HL-60 (cell line): ENCODE measurements around the gene ADAM12.

Experiments
- GABPA ChIP-seq: IDR thresholded peaks from 2 replicates; pipeline ENCODE4 v1.6.1; 2012; ENCODE audit warnings: low read depth
- POLR2AphosphoS5 ChIP-seq: IDR thresholded peaks from 2 replicates; pipeline ENCODE4 v1.6.1; 2012; ENCODE audit warnings: low read depth
- SPI1 ChIP-seq: IDR thresholded peaks from 2 replicates; pipeline ENCODE4 v1.6.1; 2012; ENCODE audit warnings: low read depth, mild to moderate bottlenecking, borderline replicate concordance
- TF ChIP-seq, protein P1 (sequence below): IDR thresholded peaks from one replicate; pipeline ENCODE4 v1.5.1; 2011; ENCODE audit warnings: low read length, control low read depth, inconsistent platforms; ENCODE audit not compliant: insufficient read depth

DNA sequence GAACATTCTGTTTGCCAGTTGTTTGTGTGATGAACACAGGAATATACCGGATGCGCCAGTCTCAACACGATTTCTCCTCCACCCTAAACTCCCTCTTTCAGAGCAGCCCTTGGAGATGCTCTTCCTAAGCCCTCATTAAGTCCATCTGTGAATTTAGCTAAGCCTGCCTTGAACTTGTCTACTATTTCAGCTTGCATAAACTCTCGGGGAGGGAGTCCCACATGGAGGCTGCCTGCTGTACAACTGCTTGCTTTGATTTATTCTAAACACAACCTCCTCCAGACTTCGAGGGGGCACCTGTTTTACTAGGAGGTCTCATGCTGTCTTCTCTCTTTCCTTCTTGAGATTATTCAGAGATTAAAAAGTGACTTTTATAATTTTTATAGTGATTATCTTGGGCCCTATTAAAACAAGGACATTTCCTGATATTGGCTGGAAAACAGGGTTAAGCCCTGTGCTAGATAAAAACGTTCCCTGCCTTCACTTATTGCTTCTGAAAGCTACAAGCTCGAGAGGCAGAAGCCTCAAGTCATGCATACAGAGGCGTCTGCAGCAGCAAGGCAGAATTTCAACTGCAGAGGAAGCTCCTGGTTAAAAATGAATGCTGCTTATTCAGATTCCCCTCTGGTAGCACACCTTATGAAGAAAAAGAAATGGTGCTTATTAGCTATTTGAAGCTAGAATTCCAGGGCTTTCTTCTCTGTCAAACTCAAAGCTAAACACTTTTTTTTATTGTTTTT, 317.6 kb downstream of the ADAM12 start:
- TF ChIP-seq, protein P1, sequence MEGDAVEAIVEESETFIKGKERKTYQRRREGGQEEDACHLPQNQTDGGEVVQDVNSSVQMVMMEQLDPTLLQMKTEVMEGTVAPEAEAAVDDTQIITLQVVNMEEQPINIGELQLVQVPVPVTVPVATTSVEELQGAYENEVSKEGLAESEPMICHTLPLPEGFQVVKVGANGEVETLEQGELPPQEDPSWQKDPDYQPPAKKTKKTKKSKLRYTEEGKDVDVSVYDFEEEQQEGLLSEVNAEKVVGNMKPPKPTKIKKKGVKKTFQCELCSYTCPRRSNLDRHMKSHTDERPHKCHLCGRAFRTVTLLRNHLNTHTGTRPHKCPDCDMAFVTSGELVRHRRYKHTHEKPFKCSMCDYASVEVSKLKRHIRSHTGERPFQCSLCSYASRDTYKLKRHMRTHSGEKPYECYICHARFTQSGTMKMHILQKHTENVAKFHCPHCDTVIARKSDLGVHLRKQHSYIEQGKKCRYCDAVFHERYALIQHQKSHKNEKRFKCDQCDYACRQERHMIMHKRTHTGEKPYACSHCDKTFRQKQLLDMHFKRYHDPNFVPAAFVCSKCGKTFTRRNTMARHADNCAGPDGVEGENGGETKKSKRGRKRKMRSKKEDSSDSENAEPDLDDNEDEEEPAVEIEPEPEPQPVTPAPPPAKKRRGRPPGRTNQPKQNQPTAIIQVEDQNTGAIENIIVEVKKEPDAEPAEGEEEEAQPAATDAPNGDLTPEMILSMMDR: no peak
- TF ChIP-seq POLR2AphosphoS5: no peak
- TF ChIP-seq GABPA: no peak
- TF ChIP-seq SPI1: no peak
